HepG2 (cell line): ENCODE measurements around the gene ABCA3. TPM values are rescaled to one million over a fixed set of nuclear protein-coding genes. Genes with fewer than 3 reads are reported as not detected.

Source experiments
- FOXK2 ChIP-seq: fragments of 450-650 bp; IDR thresholded peaks from 2 replicates; pipeline ENCODE4 v1.6.1; 2016
- GTF2F1 ChIP-seq: fragments of 150-350 bp; IDR thresholded peaks from 2 replicates; pipeline ENCODE4 v1.6.1; 2014; ENCODE audit warnings: low read length
- SMAD1 ChIP-seq: sonication (generic); formaldehyde crosslinking; IDR thresholded peaks from 2 replicates; pipeline ENCODE4 v1.4.0; 2020; ENCODE audit warnings: missing genetic modification reagents, low read depth, mild to moderate bottlenecking, borderline replicate concordance
- ZBTB38 ChIP-seq: sonication (generic); formaldehyde crosslinking; IDR thresholded peaks from 2 replicates; pipeline ENCODE4 v1.5.1; 2020; ENCODE audit warnings: mild to moderate bottlenecking, missing genetic modification reagents
- ZNF44 ChIP-seq: sonication (generic); formaldehyde crosslinking; IDR thresholded peaks from 2 replicates; pipeline ENCODE4 v1.5.1; 2020; ENCODE audit warnings: mild to moderate bottlenecking, missing genetic modification reagents
- polyA plus RNA-seq, 8 experiments: library from polyadenylated mRNA; depleted of rRNA in 3 of 8; stranded (reverse) in 7 of 8; unstranded in 1 of 8; fragments of >200 nt; fragmentation: Illumina TruSeq in 4 of 8; extraction: Trizol in 4 of 8; gene quantifications; 2 replicates each; pipeline versions ENCODE4 v1.2.1 to v1.2.3, GENCODE V29; 2011 to 2016; ENCODE audit warnings: low read depth in 4 of 8, missing spikeins in 1 of 8, mixed read lengths in 1 of 8; ENCODE audit not compliant: insufficient read depth in 1 of 8
- total RNA-seq, 5 experiments: library from RNA; depleted of rRNA; stranded (reverse); fragments of >200 nt; fragmentation: Illumina TruSeq; extraction: Trizol; gene quantifications; 2 replicates each; pipeline ENCODE4 v1.2.3, GENCODE V29; 2016; ENCODE audit warnings: low read depth in 1 of 5
- TF ChIP-seq, protein P1 (sequence below): sonication (generic); formaldehyde crosslinking; IDR thresholded peaks from 2 replicates; pipeline ENCODE4 v1.5.0; 2020; ENCODE audit warnings: mild to moderate bottlenecking, low read depth, missing genetic modification reagents, borderline replicate concordance
- TF ChIP-seq, protein P2 (sequence below): IDR thresholded peaks from 2 replicates; pipeline ENCODE4 v1.6.1; 2016; ENCODE audit warnings: missing biosample characterization, missing genetic modification reagents, low read depth
- TF ChIP-seq, protein P3 (sequence below): IDR thresholded peaks from 2 replicates; pipeline ENCODE4 v1.6.1; 2018; ENCODE audit warnings: missing genetic modification reagents
- TF ChIP-seq, protein P4 (sequence below): IDR thresholded peaks from 2 replicates; pipeline ENCODE4 v1.4.0; 2020; ENCODE audit warnings: mild to moderate bottlenecking, missing genetic modification reagents

The ABCA3 gene
- total and polyA plus RNA-seq, 2 of the 13 experiments (the other 11 are each of a cell fraction or from before 2014, with no cell fraction given), result 0.60 to 1.5 TPM

DNA sequence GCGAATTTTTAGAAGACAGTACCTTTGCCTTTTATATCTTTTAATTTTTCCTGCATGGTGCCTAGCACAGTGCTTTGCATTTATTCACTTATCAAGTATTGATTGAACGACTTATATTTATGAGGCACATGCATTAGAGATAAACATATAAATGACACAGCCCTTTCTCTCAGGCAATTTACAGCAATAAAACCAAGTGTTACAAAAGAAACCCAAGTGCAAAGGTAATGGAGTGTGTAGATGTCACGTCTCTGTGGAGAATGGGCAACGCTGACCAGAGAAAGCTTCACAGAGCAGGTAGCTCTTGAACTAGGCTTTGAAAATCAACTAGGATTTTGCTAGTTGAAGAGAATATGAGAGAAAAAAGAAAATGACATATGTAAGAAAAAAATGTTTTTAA lies 32.6 kb upstream of the ABCA3 start (continued):
- TF ChIP-seq, protein P1, sequence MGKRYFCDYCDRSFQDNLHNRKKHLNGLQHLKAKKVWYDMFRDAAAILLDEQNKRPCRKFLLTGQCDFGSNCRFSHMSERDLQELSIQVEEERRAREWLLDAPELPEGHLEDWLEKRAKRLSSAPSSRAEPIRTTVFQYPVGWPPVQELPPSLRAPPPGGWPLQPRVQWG (CRISPR knock-in tag), result no peak
- no peak for TF ChIP-seq ZBTB38 (CRISPR knock-in tag)
- no peak for TF ChIP-seq ZNF44
- no peak for TF ChIP-seq GTF2F1
- TF ChIP-seq, protein P2, sequence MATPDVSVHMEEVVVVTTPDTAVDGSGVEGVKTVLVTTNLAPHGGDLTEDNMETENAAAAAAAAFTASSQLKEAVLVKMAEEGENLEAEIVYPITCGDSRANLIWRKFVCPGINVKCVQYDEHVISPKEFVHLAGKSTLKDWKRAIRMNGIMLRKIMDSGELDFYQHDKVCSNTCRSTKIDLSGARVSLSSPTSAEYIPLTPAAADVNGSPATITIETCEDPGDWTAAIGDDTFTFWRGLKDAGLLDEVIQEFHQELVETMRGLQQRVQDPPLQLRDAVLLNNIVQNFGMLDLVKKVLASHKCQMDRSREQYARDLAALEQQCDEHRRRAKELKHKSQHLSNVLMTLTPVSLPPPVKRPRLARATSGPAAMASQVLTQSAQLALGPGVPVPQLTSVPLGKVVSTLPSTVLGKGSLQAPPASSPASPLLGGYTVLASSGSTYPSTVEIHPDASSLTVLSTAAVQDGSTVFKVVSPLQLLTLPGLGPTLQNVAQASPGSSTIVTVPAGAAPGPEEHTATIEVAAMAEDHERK (CRISPR knock-in tag), result no peak
- TF ChIP-seq, protein P3, sequence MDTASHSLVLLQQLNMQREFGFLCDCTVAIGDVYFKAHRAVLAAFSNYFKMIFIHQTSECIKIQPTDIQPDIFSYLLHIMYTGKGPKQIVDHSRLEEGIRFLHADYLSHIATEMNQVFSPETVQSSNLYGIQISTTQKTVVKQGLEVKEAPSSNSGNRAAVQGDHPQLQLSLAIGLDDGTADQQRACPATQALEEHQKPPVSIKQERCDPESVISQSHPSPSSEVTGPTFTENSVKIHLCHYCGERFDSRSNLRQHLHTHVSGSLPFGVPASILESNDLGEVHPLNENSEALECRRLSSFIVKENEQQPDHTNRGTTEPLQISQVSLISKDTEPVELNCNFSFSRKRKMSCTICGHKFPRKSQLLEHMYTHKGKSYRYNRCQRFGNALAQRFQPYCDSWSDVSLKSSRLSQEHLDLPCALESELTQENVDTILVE (CRISPR knock-in tag), result no peak
- no peak for TF ChIP-seq SMAD1
- TF ChIP-seq, protein P4, sequence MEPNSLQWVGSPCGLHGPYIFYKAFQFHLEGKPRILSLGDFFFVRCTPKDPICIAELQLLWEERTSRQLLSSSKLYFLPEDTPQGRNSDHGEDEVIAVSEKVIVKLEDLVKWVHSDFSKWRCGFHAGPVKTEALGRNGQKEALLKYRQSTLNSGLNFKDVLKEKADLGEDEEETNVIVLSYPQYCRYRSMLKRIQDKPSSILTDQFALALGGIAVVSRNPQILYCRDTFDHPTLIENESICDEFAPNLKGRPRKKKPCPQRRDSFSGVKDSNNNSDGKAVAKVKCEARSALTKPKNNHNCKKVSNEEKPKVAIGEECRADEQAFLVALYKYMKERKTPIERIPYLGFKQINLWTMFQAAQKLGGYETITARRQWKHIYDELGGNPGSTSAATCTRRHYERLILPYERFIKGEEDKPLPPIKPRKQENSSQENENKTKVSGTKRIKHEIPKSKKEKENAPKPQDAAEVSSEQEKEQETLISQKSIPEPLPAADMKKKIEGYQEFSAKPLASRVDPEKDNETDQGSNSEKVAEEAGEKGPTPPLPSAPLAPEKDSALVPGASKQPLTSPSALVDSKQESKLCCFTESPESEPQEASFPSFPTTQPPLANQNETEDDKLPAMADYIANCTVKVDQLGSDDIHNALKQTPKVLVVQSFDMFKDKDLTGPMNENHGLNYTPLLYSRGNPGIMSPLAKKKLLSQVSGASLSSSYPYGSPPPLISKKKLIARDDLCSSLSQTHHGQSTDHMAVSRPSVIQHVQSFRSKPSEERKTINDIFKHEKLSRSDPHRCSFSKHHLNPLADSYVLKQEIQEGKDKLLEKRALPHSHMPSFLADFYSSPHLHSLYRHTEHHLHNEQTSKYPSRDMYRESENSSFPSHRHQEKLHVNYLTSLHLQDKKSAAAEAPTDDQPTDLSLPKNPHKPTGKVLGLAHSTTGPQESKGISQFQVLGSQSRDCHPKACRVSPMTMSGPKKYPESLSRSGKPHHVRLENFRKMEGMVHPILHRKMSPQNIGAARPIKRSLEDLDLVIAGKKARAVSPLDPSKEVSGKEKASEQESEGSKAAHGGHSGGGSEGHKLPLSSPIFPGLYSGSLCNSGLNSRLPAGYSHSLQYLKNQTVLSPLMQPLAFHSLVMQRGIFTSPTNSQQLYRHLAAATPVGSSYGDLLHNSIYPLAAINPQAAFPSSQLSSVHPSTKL (CRISPR knock-in tag), result no peak
- no peak for TF ChIP-seq FOXK2
- TF ChIP-seq, all 625 proteins: peak for 0
